ENCODE data around the gene CTF1. TPM values are rescaled to one million over a fixed set of nuclear protein-coding genes. Genes with fewer than 3 reads are reported as not detected.
"Not testable (repeated sequence)": the region's sequence is repeated elsewhere in the genome, so short reads cannot be mapped to it uniquely, and the experiment has no call there.

Gene CTF1
- total and polyA plus RNA-seq, 8 donors, result 4.5 to 10.5 (median 9.0) TPM

GRCh38 chr16:30887927-30888326 is 8.5 kb upstream of the CTF1 start:
- no peak for ATAC-seq
- H3K27me3 ChIP-seq, result no peaks in the 10 kb centered on the region
- no peak overlapping the region for H3K27ac ChIP-seq
- peaks cover 0 to 63% of the 10 kb centered on the region in 2 donors for H3K36me3 ChIP-seq
- TF ChIP-seq CTCF (IDR thresholded peaks at IDR 0.05), result no peak
- no peaks in the 10 kb centered on the region for H3K9me3 ChIP-seq
- H3K4me3 ChIP-seq, result no peak overlapping the region
- peaks cover 2 to 7% of the 10 kb centered on the region in 2 donors for H3K4me1 ChIP-seq
- DNase-seq, result no peak
- intact Hi-C loops (cut with DNase I), result no loop called here

- no peak overlapping the region for H3K4me3 ChIP-seq
- no peaks in the 10 kb centered on the region for H3K27me3 ChIP-seq
- peaks cover 0 to 63% of the 10 kb centered on the region in 2 donors for H3K36me3 ChIP-seq
- no peaks in the 10 kb centered on the region for H3K9me3 ChIP-seq
- H3K4me1 ChIP-seq, result peaks cover 6 to 14% of the 10 kb centered on the region in 2 donors
- DNase-seq (peak in 1 of 4 donors; percentile 19), ATAC-seq (no peak)
- no peak overlapping the region for H3K27ac ChIP-seq
- no peak for TF ChIP-seq CTCF (IDR thresholded peaks at IDR 0.05)
- intact Hi-C loops (cut with DNase I), result no loop called here
Measured at GRCh38 chr16:30888856-30889499, 7.4 kb upstream of the CTF1 start.

- DNase-seq (no peak), ATAC-seq (no peak)
- Histone ChIP-seq H3K27me3 (no peaks in the 10 kb centered on the region), H3K9me3 (no peaks in the 10 kb centered on the region), H3K4me1 (peaks cover 11 to 20% of the 10 kb centered on the region in 2 donors), H3K27ac (no peak overlapping the region), H3K4me3 (no peak overlapping the region), H3K36me3 (peaks cover 0 to 59% of the 10 kb centered on the region in 2 donors)
- intact Hi-C loops (cut with DNase I), result no loop called here
- no peak for TF ChIP-seq CTCF (IDR thresholded peaks at IDR 0.05)
Measured at GRCh38 chr16:30889721-30890120, 6.7 kb upstream of the CTF1 start.

- intact Hi-C loops (cut with DNase I); H3K4me3 ChIP-seq; H3K27me3 ChIP-seq; ATAC-seq; H3K9me3 ChIP-seq; H3K27ac ChIP-seq: not testable (repeated sequence)
- Histone ChIP-seq H3K36me3 (peaks cover 0 to 45% of the 10 kb centered on the region in 2 donors), H3K4me1 (peaks cover 17 to 35% of the 10 kb centered on the region in 2 donors)
- peak in 1 of 4 donors; percentile 8 for DNase-seq
Measured at GRCh38 chr16:30891043-30891823, 5.2 kb upstream of the CTF1 start.

- H3K4me1 ChIP-seq, result peaks cover 22 to 48% of the 10 kb centered on the region in 2 donors
- peak overlapping the region in 1 of 2 donors; percentile 93 for H3K27ac ChIP-seq
- no peaks in the 10 kb centered on the region for H3K27me3 ChIP-seq
- no peaks in the 10 kb centered on the region for H3K9me3 ChIP-seq
- H3K36me3 ChIP-seq, result peaks cover 0 to 37% of the 10 kb centered on the region in 2 donors
- no peak for ATAC-seq
- peak in 2 of 4 donors; percentile 35 to 63 for DNase-seq
- peak overlapping the region; percentile 71 to 76 for H3K4me3 ChIP-seq
- intact Hi-C loops (cut with DNase I), result no loop called here
- no peak for TF ChIP-seq CTCF (IDR thresholded peaks at IDR 0.05)
Measured at GRCh38 chr16:30892670-30893416, 3.6 kb upstream of the CTF1 start.

All from left lung (tissue), 10 donors.